Vagina (tissue), 2 donors: ENCODE data around the gene TSSK1B. TPM values are rescaled to one million over a fixed set of nuclear protein-coding genes. Genes with fewer than 3 reads are reported as not detected.

Experiments used
- DNase-seq, 2 donors: peaks; one replicate each; pipeline ENCODE4 v3.0.0-alpha.2; 2017; ENCODE audit errors: extremely low spot score in 2 of 2
- H3K27ac ChIP-seq: fragments of 200-600 bp; sonication (generic); one replicate; pipeline ENCODE4 v1.5.1; 2019
- H3K27me3 ChIP-seq: fragments of 200-600 bp; sonication (generic); one replicate; pipeline ENCODE4 v1.5.1; 2019
- H3K36me3 ChIP-seq, 2 donors: fragments of 200-600 bp; sonication (generic); one replicate each; pipeline ENCODE4 v1.5.1; 2017 to 2019
- H3K4me1 ChIP-seq: fragments of 200-600 bp; sonication (generic); one replicate; pipeline ENCODE4 v1.5.1; 2019
- H3K4me3 ChIP-seq, 2 donors: fragments of 200-600 bp; sonication (generic); 1 replicate in 1 of 2; 2 replicates in 1 of 2; pipeline ENCODE4 v1.5.1; 2016 to 2019
- H3K9me3 ChIP-seq: fragments of 200-600 bp; sonication (generic); one replicate; pipeline ENCODE4 v1.5.1; 2019
- CTCF ChIP-seq, 3 experiments: fragments of 450-650 bp in 2 of 3; fragments of 200-600 bp in 1 of 3; sonication (generic) in 1 of 3; IDR thresholded peaks; one replicate each; pipeline ENCODE4 v1.5.1; 2017 to 2019; ENCODE audit warnings: antibody characterized with exemption in 3 of 3, mild to moderate bottlenecking in 2 of 3, moderate library complexity in 2 of 3
- POLR2A ChIP-seq, 2 donors: fragments of 450-650 bp; IDR thresholded peaks; one replicate each; pipeline ENCODE4 v1.6.1; 2017; ENCODE audit warnings: antibody characterized with exemption in 2 of 2, mild to moderate bottlenecking in 2 of 2, moderate library complexity in 2 of 2
- POLR2AphosphoS5 ChIP-seq, 2 donors: sonication (generic); formaldehyde crosslinking; IDR thresholded peaks; one replicate each; pipeline ENCODE4 v1.9.0; 2017; ENCODE audit warnings: antibody characterized with exemption in 2 of 2, mild to moderate bottlenecking in 2 of 2, low read depth in 1 of 2; ENCODE audit not compliant: insufficient read depth in 1 of 2
- intact Hi-C: fragments of 100-400 bp; cut with DNase I; formaldehyde crosslinking; loops from one replicate; pipeline ENCODE4 v1.15.1; 2023
- total RNA-seq: library from RNA; depleted of rRNA; stranded (reverse); fragments of >200 nt; gene quantifications from one replicate; pipeline ENCODE4 v1.2.3, GENCODE V29; 2016

TSSK1B gene
- total RNA-seq, 1 donor from 2014 or later = 1.2 TPM

- TF ChIP-seq POLR2A (IDR thresholded peaks at IDR 0.05) (no peak), POLR2AphosphoS5 (IDR thresholded peaks at IDR 0.05; ENCODE audit: insufficient read depth in 1 of 2, low read depth in 1 of 2) (no peak), CTCF (IDR thresholded peaks at IDR 0.05) (no peak)
- H3K9me3 ChIP-seq = no peaks in the 10 kb centered on the region
- H3K36me3 ChIP-seq = no peaks in the 10 kb centered on the region
- no peak overlapping the region for H3K27ac ChIP-seq
- intact Hi-C loops = no loop called here
- no peak overlapping the region for H3K4me3 ChIP-seq
- no peaks in the 10 kb centered on the region for H3K4me1 ChIP-seq
- no peak for DNase-seq
- H3K27me3 ChIP-seq = no peaks in the 10 kb centered on the region
Measured at GRCh38 chr5:113389116-113389515, 45.7 kb downstream of the TSSK1B start.

GRCh38 chr5:113387844-113388243 is 46.9 kb downstream of the TSSK1B start:
- Histone ChIP-seq H3K36me3 (no peaks in the 10 kb centered on the region), H3K9me3 (no peaks in the 10 kb centered on the region), H3K27me3 (no peaks in the 10 kb centered on the region), H3K4me3 (no peak overlapping the region), H3K4me1 (no peaks in the 10 kb centered on the region), H3K27ac (no peak overlapping the region)
- intact Hi-C loops = no loop called here
- no peak for TF ChIP-seq POLR2AphosphoS5 (IDR thresholded peaks at IDR 0.05; ENCODE audit: insufficient read depth in 1 of 2, low read depth in 1 of 2)
- no peak for TF ChIP-seq POLR2A (IDR thresholded peaks at IDR 0.05)
- DNase-seq = no peak

- H3K36me3 ChIP-seq = no peaks in the 10 kb centered on the region
- TF ChIP-seq POLR2AphosphoS5 (IDR thresholded peaks at IDR 0.05; ENCODE audit: insufficient read depth in 1 of 2, low read depth in 1 of 2) (no peak), CTCF (IDR thresholded peaks at IDR 0.05) (no peak), POLR2A (IDR thresholded peaks at IDR 0.05) (no peak)
- no peak overlapping the region for H3K4me3 ChIP-seq
- H3K4me1 ChIP-seq = peaks cover 8% of the 10 kb centered on the region
- intact Hi-C loops = no loop called here
- H3K27me3 ChIP-seq = no peaks in the 10 kb centered on the region
- no peaks in the 10 kb centered on the region for H3K9me3 ChIP-seq
- no peak overlapping the region for H3K27ac ChIP-seq
- no peak for DNase-seq
Measured at GRCh38 chr5:113384782-113385285, 50.0 kb downstream of the TSSK1B start.

GRCh38 chr5:113382731-113383130 is 52.1 kb downstream of the TSSK1B start:
- DNase-seq = no peak
- intact Hi-C loops = no loop called here
- H3K27ac ChIP-seq = no peak overlapping the region
- TF ChIP-seq POLR2A (IDR thresholded peaks at IDR 0.05) (no peak), POLR2AphosphoS5 (IDR thresholded peaks at IDR 0.05; ENCODE audit: insufficient read depth in 1 of 2, low read depth in 1 of 2) (no peak), CTCF (IDR thresholded peaks at IDR 0.05) (no peak)
- no peak overlapping the region for H3K4me3 ChIP-seq
- no peaks in the 10 kb centered on the region for H3K9me3 ChIP-seq
- no peaks in the 10 kb centered on the region for H3K36me3 ChIP-seq
- no peaks in the 10 kb centered on the region for H3K27me3 ChIP-seq
- peaks cover 8% of the 10 kb centered on the region for H3K4me1 ChIP-seq

Other genes starting within 250 kb of the TSSK1B start
- gene MCC, start 53.5 kb upstream of the TSSK1B start, total RNA-seq = 47.9 TPM
- 31.4 TPM for gene YTHDC2, start 78.7 kb upstream of the TSSK1B start, total RNA-seq